Natural killer cell treated with Interleukin-12 subunit alpha and Interleukin-12 subunit beta and Interleukin-15 and Interleukin-18, amount 100 ng/mL, for 72 hours (primary cell): ENCODE results near the gene TCP11. TPM values are rescaled to one million over a fixed set of nuclear protein-coding genes. Genes with fewer than 3 reads are reported as not detected.

Experiments used
- ATAC-seq, 2 donors: fragments of 150-1000 bp; cut with Tn5 transposase in 1 of 2; sonication (Bioruptor Pico), chemical (Tn5 transposase) in 1 of 2; 2 replicates each; pipeline ENCODE4 v1.10.0; 2021
- DNase-seq: peaks from one replicate; pipeline ENCODE4 v3.0.0; 2022; ENCODE audit warnings: low spot score
- H3K27ac Mint-ChIP-seq, 2 donors: 1 replicate in 1 of 2; 2 replicates in 1 of 2; pipeline ENCODE4 v1.8.0; 2022; ENCODE audit warnings: mixed read lengths in 2 of 2, mild to moderate bottlenecking in 1 of 2, moderate library complexity in 1 of 2
- H3K27me3 Mint-ChIP-seq, 2 donors: 1 replicate in 1 of 2; 2 replicates in 1 of 2; pipeline ENCODE4 v1.8.0; 2022; ENCODE audit warnings: mixed read lengths in 2 of 2
- H3K36me3 Mint-ChIP-seq: one replicate; pipeline ENCODE4 v1.8.0; 2022; ENCODE audit warnings: mixed read lengths
- H3K4me1 Mint-ChIP-seq, 2 donors: 1 replicate in 1 of 2; 2 replicates in 1 of 2; pipeline ENCODE4 v1.8.0; 2022; ENCODE audit warnings: low read depth in 2 of 2, mixed read lengths in 2 of 2, mild to moderate bottlenecking in 1 of 2
- H3K4me3 Mint-ChIP-seq: one replicate; pipeline ENCODE4 v1.8.0; 2022; ENCODE audit warnings: mixed read lengths
- H3K9me3 Mint-ChIP-seq: 2 replicates; pipeline ENCODE4 v1.8.0; 2022; ENCODE audit warnings: mixed read lengths
- total RNA-seq, 2 donors: library from RNA; stranded (reverse); gene quantifications; one replicate each; pipeline ENCODE4 v1.2.3, GENCODE V29; 2022

Gene TCP11
- total RNA-seq, 2 donors from 2014 or later = not detected

- ATAC-seq = no peak
- H3K27ac Mint-ChIP-seq = no peak overlapping the region
- no peaks in the 10 kb centered on the region for H3K36me3 Mint-ChIP-seq
- peaks cover 11 to 19% of the 10 kb centered on the region in 2 donors for H3K27me3 Mint-ChIP-seq
- H3K4me1 Mint-ChIP-seq = no peaks in the 10 kb centered on the region
- no peak overlapping the region for H3K4me3 Mint-ChIP-seq
- DNase-seq = no peak
- no peaks in the 10 kb centered on the region for H3K9me3 Mint-ChIP-seq
These were observed 38.0 kb upstream of the TCP11 start for GRCh38 chr6:35178932-35179832.

- H3K36me3 Mint-ChIP-seq = no peaks in the 10 kb centered on the region
- no peak overlapping the region for H3K4me3 Mint-ChIP-seq
- ATAC-seq (no peak), DNase-seq (no peak)
- H3K4me1 Mint-ChIP-seq = no peaks in the 10 kb centered on the region
- H3K27me3 Mint-ChIP-seq = peaks cover 5 to 25% of the 10 kb centered on the region in 2 donors
- no peaks in the 10 kb centered on the region for H3K9me3 Mint-ChIP-seq
- H3K27ac Mint-ChIP-seq = no peak overlapping the region
These were observed 36.9 kb upstream of the TCP11 start for GRCh38 chr6:35178012-35178411.

GRCh38 chr6:35177596-35177995 lies 36.5 kb upstream of the TCP11 start:
- no peaks in the 10 kb centered on the region for H3K36me3 Mint-ChIP-seq
- no peak for DNase-seq
- H3K27ac Mint-ChIP-seq = no peak overlapping the region

GRCh38 chr6:35177157-35177556 lies 36.0 kb upstream of the TCP11 start:
- H3K36me3 Mint-ChIP-seq = no peaks in the 10 kb centered on the region
- H3K27ac Mint-ChIP-seq = no peak overlapping the region
- peaks cover 0 to 23% of the 10 kb centered on the region in 2 donors for H3K27me3 Mint-ChIP-seq
- H3K4me3 Mint-ChIP-seq = no peak overlapping the region
- DNase-seq = no peak
- H3K4me1 Mint-ChIP-seq = no peaks in the 10 kb centered on the region
- no peak for ATAC-seq
- no peaks in the 10 kb centered on the region for H3K9me3 Mint-ChIP-seq

More at GRCh38 chr6:35177596-35177995, 36.5 kb upstream of the TCP11 start:
- Mint-ChIP-seq H3K4me1 (no peaks in the 10 kb centered on the region), H3K4me3 (no peak overlapping the region), H3K9me3 (no peaks in the 10 kb centered on the region), H3K27me3 (peaks cover under 1 to 23% of the 10 kb centered on the region in 2 donors)
- no peak for ATAC-seq

GRCh38 chr6:35176301-35177024 lies 35.3 kb upstream of the TCP11 start:
- ATAC-seq (no peak), DNase-seq (no peak)
- no peaks in the 10 kb centered on the region for H3K4me1 Mint-ChIP-seq
- no peaks in the 10 kb centered on the region for H3K36me3 Mint-ChIP-seq
- H3K9me3 Mint-ChIP-seq = no peaks in the 10 kb centered on the region
- no peak overlapping the region for H3K4me3 Mint-ChIP-seq
- H3K27ac Mint-ChIP-seq = no peak overlapping the region
- peaks cover 0 to 20% of the 10 kb centered on the region in 2 donors for H3K27me3 Mint-ChIP-seq

GRCh38 chr6:35174501-35174900 lies 33.4 kb upstream of the TCP11 start:
- DNase-seq (no peak), ATAC-seq (no peak)
- no peak overlapping the region for H3K4me3 Mint-ChIP-seq
- no peak overlapping the region for H3K27ac Mint-ChIP-seq
- peaks cover 2 to 9% of the 10 kb centered on the region in 2 donors for H3K4me1 Mint-ChIP-seq
- H3K9me3 Mint-ChIP-seq = peaks cover 3% of the 10 kb centered on the region
- H3K36me3 Mint-ChIP-seq = peaks cover 1% of the 10 kb centered on the region
- peaks cover 0 to 18% of the 10 kb centered on the region in 2 donors for H3K27me3 Mint-ChIP-seq

- Mint-ChIP-seq H3K4me1 (peaks cover 6 to 11% of the 10 kb centered on the region in 2 donors), H3K27me3 (peaks cover 0 to 18% of the 10 kb centered on the region in 2 donors), H3K27ac (no peak overlapping the region), H3K9me3 (peaks cover 6% of the 10 kb centered on the region), H3K36me3 (peaks cover 4% of the 10 kb centered on the region), H3K4me3 (no peak overlapping the region)
- DNase-seq (no peak), ATAC-seq (no peak)
These were observed 32.9 kb upstream of the TCP11 start for GRCh38 chr6:35174088-35174434.

- DNase-seq (no peak), ATAC-seq (peak in 1 of 2 donors; percentile 25)
- Mint-ChIP-seq H3K36me3 (peaks cover 4% of the 10 kb centered on the region), H3K9me3 (peaks cover 6% of the 10 kb centered on the region), H3K4me3 (no peak overlapping the region), H3K4me1 (peaks cover 6 to 11% of the 10 kb centered on the region in 2 donors), H3K27ac (no peak overlapping the region), H3K27me3 (peaks cover 0 to 18% of the 10 kb centered on the region in 2 donors)
These were observed 32.4 kb upstream of the TCP11 start for GRCh38 chr6:35173427-35174087.

- peaks cover 4% of the 10 kb centered on the region for H3K36me3 Mint-ChIP-seq
- peaks cover 6% of the 10 kb centered on the region for H3K9me3 Mint-ChIP-seq
- ATAC-seq (no peak), DNase-seq (no peak)
- H3K27me3 Mint-ChIP-seq = peaks cover 0 to 21% of the 10 kb centered on the region in 2 donors
- H3K4me1 Mint-ChIP-seq = peaks cover 6 to 11% of the 10 kb centered on the region in 2 donors
- no peak overlapping the region for H3K4me3 Mint-ChIP-seq
- H3K27ac Mint-ChIP-seq = no peak overlapping the region
These were observed 31.9 kb upstream of the TCP11 start for GRCh38 chr6:35173044-35173426.

GRCh38 chr6:35170891-35171290 lies 29.8 kb upstream of the TCP11 start:
- H3K9me3 Mint-ChIP-seq = peaks cover 6% of the 10 kb centered on the region

GRCh38 chr6:35170166-35170565 lies 29.0 kb upstream of the TCP11 start:
- peaks cover 6 to 11% of the 10 kb centered on the region in 2 donors for H3K4me1 Mint-ChIP-seq
- peaks cover 6% of the 10 kb centered on the region for H3K9me3 Mint-ChIP-seq
- no peak for DNase-seq
- H3K27ac Mint-ChIP-seq = no peak overlapping the region
- no peak overlapping the region for H3K4me3 Mint-ChIP-seq
- peaks cover 4% of the 10 kb centered on the region for H3K36me3 Mint-ChIP-seq
- ATAC-seq = no peak
- H3K27me3 Mint-ChIP-seq = peaks cover 0 to 13% of the 10 kb centered on the region in 2 donors

More at GRCh38 chr6:35170891-35171290, 29.8 kb upstream of the TCP11 start:
- Mint-ChIP-seq H3K4me1 (peaks cover 6 to 11% of the 10 kb centered on the region in 2 donors), H3K4me3 (no peak overlapping the region), H3K27me3 (peaks cover 0 to 11% of the 10 kb centered on the region in 2 donors), H3K36me3 (peaks cover 4% of the 10 kb centered on the region), H3K27ac (no peak overlapping the region)
- ATAC-seq (no peak), DNase-seq (no peak)

- ATAC-seq = no peak
- no peak for DNase-seq
- Mint-ChIP-seq H3K27ac (no peak overlapping the region), H3K36me3 (peaks cover 4% of the 10 kb centered on the region), H3K27me3 (peaks cover 9 to 14% of the 10 kb centered on the region in 2 donors), H3K4me3 (no peak overlapping the region), H3K4me1 (peaks cover 6 to 11% of the 10 kb centered on the region in 2 donors), H3K9me3 (peaks cover 6% of the 10 kb centered on the region)
These were observed 27.3 kb upstream of the TCP11 start for GRCh38 chr6:35168461-35168861.

- H3K4me1 Mint-ChIP-seq = peaks cover 6 to 11% of the 10 kb centered on the region in 2 donors
- DNase-seq (no peak), ATAC-seq (no peak)
- H3K4me3 Mint-ChIP-seq = no peak overlapping the region
- peaks cover 6% of the 10 kb centered on the region for H3K9me3 Mint-ChIP-seq
- H3K27ac Mint-ChIP-seq = no peak overlapping the region
- peaks cover 4% of the 10 kb centered on the region for H3K36me3 Mint-ChIP-seq
- peaks cover 14 to 17% of the 10 kb centered on the region in 2 donors for H3K27me3 Mint-ChIP-seq
These were observed 26.4 kb upstream of the TCP11 start for GRCh38 chr6:35167505-35167904.
